GDM1 (cell line): ENCODE data around the gene DOCK3.
"Not testable (repeated sequence)": the region's sequence is repeated elsewhere in the genome, so short reads cannot be mapped to it uniquely, and the experiment has no call there.

Experiments used
- DNase-seq: peaks from one replicate; lab custom pipeline; 2025; lab: John Stamatoyannopoulos, UW

DOCK3 gene

DNA sequence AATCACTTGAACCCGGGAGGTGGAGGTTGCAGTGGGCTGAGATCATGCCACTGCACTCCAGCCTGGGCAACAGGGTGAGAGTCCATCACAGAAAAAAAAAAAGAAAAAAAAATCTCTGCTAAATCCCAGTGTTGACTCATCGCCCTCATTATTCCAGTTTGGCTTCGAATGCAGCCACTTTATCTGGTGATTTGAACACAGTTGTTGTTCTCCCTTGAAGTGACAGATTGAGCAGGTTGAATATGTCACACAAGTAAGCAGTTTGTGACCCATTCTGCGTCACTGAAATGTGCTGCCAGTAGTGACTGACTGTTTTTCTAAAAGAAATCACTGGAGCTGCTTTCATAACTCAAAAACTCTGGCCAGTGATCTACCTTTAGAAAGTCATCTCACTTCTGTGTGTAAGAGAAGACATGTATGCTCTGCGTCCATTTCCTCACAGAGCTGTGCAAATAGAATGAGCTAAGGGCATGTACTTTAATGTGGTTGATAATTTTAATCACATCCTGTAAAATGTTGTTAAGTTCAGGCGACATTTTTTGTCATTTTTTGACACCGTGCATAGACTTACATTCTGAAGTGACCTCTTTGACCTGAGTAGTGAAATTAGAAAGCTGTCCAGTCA is 12.5 kb downstream of the DOCK3 start:
- no peak for DNase-seq

DNA sequence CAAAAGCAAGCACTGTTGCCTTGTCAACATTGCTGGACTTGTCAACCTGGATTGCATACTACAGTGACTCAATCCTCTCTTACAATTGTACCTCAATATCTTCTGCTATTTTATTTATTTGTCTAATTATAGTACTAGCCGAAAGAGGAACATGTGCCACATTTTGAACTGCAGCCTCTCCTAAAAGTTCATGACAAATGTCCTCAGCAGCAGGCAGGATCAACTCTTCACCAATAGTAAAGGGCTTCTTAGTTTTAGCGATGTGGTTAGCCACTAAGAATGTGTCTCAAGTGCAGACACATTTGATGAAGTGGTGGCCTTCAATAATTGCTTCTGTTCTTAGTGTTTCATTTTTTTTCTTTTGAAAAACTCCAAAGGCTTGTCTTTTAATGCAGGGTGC is 13.2 kb downstream of the DOCK3 start:
- no peak for DNase-seq

DNA sequence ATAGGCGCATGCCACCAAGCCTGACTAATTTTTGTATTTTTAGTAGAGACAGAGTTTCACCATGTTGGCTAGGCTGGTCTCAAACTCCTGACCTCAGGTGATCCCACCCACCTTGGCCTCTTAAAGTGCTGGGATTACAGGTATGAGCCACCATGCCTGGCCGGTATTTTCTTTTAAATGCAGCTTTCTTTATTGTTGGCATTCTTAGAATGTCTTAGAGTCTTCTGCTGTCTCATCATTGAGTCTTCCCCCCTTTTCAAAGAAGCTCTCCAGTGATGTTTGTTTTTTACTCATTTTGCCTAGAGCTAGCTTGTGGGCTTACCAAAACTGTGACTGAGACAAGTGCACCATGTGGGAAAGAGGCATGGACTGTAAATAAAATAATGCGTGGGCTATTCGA is 13.9 kb downstream of the DOCK3 start:
- DNase-seq = not testable (repeated sequence)

DNA sequence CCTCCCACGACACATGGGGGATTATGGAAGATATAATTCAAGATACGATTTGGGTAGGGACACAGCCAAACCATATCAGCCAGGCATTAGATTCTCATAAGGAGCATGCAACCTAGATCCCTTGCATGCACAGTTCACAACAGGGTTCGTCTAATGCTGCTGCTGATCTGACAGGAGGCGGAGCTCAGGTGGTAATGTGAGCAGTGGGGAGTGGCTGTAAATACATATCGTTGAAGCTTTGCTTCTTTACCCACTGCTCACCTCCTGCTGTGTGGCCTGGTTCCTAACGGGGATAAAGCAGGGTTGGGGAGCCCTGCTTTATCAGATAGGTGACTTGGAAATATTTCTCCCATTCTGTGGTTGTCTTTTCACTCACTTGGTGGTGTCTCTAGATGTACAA is 14.8 kb downstream of the DOCK3 start:
- no peak for DNase-seq

DNA sequence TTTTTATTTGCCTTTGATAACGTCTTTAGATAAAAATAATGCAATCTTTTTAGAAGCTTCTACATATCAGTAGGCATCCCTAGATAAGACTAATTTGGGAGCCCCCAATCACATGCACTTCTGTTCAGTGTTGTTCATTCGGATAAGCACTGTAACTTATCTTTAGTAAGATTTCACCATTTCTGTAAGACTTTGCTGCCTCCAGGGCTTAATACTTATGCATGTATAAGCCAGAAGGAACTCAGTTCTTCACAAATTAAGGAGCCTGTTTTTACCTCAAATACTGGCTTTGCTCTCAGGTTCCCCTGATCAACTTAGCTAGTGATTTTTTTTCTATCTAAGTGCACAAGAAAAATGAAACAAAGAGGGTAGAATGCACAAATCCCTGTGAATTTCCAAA is 20.3 kb downstream of the DOCK3 start:
- no peak for DNase-seq

DNA sequence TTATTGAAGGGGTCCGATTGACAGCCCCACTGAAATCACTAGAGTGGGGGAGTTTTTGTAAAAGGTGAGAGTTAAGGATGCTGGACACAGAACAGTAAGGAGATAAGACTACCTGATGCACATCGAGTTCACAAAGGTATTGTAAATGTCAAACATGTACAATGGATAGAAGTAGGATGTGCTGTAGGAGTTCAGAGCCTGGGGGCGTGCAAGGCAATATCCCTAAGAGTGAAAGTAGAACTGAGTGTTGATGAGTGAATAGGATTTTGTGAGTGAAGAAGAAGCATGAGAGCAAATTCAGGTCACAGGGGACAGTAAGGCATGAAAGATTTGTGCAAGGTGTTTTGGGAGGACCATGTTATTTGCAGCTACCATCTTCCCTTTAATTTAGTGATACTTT is 21.5 kb downstream of the DOCK3 start:
- DNase-seq = no peak

DNA sequence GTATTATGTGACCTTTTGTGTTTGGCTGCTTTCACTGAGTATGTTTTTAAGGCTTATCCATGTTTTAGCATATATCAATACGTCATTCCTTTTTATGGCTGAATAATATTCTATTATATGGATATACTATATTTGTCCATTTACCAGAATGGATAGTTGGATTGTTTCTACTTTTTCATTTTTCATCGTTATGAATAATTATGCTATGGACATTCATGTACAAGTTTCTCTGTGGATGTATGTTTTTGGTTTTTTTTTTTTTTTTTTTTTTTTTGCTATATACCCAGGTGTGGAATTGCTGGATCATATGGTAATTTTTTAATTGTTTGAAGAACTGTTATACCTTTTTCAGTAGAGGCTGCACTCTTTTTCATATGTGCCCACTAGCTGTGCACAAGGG is 23.5 kb downstream of the DOCK3 start:
- DNase-seq = no peak

DNA sequence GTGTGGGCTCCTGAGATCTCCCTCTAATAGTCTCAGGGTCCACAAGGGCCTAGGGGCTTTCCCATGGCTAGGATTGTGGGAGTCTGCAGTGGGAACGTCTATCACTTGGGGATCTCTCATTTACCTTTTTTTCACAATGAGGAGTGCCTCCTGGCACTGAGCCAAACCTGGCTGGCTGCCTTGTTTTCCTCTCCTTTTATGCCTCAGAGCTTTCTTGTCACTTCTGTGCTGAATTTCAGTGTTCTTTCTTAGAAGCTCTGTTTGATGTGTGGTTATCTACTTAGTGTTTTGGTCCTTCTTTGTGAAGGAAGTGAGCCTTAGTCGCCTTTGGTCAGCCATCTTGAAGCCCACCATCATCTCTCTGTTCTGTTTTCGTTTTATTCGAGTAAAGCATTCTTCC is 33.9 kb downstream of the DOCK3 start:
- no peak for DNase-seq

DNA sequence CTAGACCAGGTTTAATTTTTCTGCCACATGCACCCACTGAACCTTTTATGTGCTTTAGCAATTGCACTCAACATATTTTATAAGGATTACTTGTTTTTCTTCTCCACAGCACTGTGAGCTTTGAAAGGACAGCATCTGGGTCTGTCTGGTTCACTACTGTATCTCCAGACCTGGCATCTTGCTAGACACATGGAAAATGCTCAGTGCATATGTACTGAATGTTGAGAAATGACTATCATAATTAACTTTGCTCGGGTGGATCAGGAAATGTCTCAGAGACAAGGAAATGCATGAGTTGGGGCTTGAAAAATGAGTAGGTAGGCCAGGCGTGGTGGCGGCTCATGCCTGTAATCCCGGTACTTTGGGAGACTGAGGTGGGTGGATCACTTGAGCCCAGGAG is 40.2 kb downstream of the DOCK3 start:
- no peak for DNase-seq

DNA sequence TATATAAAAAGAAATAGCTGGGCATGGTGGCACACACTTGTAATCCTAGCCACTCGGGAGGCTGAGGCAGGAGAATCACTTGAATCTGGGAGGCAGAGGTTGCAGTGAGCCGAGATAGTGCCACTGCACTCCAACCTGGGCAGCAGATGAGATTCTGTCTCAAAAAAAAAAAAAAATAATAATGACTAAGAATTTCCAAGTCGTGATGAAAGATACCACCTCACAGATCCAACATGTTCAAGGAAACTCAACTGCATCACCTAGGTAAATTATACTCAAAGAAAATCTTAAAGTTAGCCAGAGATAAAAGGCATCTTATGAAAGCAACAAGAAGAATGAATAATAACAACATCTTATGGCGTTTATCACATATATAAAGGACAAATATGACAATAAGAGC is 50.1 kb downstream of the DOCK3 start:
- no peak for DNase-seq

DNA sequence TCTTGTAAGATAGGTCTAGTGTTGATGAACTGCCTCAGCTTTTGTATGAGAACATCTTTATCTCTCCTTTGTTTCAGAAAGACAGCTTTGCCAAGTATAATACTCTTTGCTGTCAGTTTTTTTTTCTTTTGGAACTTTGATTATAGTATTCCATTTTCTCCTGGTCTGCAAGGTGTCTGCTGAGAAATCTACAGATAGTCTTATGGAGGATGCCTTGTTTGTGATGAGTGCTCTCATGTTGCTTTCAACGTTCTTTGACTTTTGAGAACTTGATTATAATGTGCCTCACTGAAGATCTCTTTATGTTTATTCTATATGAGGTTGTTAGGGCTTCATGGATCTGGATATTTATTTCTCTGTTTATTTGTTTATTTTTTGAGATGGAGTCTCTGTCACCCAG is 60.3 kb downstream of the DOCK3 start:
- DNase-seq = no peak

DNA sequence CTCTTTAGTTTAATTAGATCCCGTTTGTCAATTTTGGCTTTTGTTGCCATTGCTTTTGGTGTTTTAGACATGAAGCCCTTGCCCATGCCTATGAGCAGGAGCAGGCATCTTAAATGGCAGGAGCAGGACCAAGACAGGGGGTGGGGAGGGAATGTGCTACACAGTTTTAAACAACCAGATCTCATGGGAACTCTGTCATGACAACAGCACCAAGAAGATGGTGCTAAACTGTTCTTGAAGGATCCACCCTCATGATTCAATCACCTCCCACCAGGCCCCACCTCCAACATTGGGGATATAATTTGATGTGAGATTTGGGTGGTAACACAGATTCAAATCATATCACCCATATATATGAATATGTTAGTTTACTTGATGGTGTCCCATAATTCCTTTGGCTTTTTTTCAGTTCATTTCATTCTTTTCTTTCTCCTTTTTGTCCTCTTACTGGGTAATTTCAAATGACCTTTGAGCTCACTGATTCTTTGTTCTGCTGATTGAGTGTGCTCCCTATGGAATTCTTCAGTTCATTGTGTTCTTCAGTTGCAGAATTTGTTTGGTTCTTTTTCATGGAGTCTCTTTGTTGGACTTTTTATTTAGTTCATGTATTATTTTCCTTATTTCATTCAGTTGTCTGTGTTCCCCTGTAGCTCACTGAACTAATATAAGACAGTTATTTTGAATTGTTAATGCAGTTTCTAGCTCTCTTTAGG is 62.6 kb downstream of the DOCK3 start:
- no peak for DNase-seq

DNA sequence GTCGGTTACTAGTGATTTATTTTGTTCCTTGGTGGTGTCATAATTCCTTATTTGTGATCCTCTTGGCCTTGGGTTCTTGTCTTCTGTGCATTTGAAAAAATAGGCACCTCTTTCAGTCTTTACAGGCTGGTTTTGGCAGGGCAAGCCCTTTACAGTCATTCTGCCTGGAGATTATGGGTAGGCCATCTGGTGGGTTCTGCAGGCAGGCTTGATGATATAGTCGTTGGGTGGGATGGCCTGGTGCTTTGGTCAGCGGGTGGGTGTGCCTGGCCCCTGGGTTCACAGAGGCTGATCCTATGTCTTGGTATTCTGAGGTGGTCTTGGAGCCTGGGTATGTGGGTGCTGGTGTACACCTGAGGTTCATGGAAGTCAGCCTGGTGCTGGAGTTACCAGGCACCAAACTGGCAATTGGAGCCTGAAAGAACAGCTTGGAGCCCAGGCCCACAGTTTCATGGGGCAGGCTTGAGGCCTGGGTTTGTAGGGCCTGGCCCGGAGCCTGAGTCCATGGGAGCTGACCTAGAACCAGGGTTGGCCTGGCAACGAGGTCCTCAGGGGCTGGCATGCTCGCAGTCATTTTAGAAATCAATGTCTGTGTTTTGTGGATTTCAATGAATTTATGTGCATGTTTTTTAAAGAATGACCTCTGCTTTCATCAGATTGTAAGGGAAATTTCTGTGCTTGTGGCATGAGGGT is 63.3 kb downstream of the DOCK3 start:
- no peak for DNase-seq

DNA sequence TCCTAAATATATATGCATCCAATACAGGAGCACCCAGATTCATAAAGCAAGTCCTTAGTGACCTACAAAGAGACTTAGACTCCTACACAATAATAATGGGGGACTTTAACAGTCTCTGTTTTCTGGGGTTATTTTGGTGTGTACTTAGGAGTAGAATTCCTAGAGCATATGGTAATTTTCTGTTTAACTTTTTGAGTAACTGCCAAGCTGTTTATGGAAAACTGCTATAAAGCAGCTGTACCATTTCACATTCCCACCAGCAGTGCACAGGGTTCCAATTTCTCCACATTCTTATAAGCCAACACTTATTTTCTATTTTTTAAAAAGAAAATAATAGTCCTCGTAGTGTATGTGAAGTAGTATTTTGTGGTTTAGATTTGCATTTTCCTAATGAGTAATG is 68.9 kb downstream of the DOCK3 start:
- no peak for DNase-seq

DNA sequence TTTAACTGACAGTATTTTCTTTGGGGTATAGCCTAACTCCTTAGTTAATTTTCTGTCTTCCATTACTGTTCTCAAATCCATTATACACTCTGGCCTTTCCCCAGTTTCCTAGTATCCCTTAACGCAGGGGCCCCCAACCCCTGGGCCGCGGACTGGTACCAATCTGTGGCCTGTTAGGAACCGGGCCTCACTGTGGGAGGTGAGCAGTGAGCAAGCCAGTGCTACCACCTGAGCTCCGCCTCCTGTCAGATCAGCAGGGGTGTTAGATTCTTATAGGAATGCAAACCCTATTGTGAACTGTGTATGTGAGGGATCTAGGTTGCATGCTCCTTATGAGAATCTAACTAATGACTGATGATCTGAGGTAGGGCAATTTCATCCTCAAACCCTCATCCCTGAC is 75.1 kb downstream of the DOCK3 start:
- no peak for DNase-seq

DNA sequence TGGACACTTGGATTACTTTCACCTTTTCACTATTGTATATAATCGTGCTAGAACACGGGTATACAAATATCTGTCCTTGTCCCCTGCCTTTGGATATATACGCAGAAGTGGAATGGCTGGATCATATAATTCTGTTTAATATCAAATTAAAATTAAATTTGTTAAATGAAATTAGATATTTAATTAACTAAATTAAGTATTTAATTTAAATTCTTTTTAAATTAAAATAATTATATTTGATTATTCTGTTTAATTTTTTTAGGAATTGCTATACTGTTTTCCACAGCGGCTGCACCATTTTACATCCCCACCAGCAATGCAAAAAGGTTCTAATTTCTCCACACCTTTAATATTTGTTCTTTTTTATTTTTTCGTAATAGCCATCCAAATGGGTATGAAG is 84.3 kb downstream of the DOCK3 start:
- DNase-seq = no peak

DNA sequence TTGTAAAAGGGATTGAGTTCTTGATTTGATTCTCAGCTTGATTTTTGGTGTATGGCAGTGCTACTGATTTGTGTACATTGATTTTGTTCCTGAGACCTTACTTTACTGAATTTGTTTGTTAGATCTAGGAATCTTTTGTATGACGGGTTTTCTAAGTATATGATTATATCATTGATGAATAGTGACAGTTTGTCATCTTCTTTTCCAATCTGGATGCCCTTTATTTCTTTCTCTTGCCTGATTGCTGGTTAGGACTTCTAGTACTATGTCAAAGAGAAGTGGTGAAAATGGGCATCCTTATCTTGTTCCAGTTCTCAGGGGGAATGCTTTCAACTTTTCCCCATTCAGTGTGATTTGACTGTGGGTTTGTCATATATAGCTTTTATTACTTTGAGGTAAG is 103.0 kb downstream of the DOCK3 start:
- no peak for DNase-seq

DNA sequence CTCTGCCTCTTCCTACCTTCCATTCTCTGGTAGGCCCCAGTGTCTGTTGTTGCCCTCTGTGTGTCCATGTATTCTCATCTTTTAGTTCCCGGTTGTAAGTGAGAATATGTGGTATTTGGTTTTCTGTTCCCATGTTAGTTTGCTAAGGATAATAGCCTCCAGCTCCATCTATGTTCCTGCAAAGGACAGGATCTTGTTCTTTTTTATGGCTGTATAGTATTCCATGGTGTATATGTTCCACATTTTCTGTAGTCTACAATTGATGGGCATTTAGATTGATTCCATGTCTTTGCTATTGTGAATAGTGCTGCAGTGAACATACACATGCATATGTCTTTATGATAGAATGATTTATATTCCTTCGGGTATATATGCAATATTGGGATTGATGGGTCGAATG is 107.0 kb downstream of the DOCK3 start:
- DNase-seq = not testable (repeated sequence)

DNA sequence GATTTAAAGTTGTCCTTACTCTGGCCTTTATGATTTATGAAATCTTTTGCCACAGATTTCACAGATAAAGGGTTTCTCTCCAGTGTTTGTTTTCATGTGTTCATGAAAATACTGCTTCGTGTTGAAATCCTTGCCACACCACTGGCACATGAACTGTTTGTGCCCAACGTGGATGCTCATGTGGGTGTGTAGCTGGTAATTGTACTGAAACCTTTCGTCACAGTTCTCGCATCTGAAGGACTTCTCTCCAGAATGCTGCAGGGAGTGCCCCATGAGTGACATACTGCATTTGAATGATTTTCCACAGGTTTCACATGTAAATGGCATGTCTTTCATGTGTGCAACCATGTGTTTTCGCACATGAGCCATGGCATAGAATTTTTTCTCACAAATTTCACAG is 111.9 kb downstream of the DOCK3 start:
- DNase-seq = no peak

DNA sequence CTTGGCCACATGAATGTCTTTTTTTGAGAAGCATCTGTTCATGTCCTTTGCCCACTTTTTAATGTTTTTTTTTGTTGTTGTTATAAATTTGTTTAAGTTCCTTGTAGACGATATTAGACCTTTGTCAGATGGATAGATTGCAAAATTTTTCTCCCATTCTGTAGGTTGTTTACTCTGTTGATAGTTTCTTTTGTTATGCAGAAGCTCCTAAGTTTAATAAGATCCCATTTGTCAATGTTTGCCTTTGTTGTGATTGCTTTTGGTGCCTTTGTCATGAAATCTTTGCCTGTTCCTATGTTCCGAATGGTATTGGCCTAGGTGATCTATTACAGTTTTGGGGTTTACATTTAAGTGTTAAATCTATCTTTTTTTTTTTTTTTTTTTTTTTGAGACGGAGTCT is 116.2 kb downstream of the DOCK3 start:
- DNase-seq = not testable (repeated sequence)

DNA sequence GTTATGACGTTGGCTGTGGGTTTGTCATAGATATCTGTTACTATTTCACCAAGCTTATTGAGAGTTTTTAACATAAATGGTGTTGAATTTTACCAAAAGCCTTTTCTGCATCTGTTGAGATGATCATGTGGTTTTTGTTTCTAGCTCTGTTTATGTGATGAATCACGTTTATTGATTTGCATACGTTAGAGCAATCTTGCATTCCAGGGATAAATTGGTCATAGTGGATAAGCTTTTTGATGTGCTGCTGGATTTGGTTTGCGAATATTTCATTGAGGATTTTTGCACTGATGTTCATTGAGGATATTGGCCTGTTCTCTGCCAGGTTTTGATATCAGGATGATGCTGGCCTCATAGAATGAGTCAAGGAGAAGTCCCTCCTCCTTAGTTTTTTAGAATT is 117.8 kb downstream of the DOCK3 start:
- no peak for DNase-seq

DNA sequence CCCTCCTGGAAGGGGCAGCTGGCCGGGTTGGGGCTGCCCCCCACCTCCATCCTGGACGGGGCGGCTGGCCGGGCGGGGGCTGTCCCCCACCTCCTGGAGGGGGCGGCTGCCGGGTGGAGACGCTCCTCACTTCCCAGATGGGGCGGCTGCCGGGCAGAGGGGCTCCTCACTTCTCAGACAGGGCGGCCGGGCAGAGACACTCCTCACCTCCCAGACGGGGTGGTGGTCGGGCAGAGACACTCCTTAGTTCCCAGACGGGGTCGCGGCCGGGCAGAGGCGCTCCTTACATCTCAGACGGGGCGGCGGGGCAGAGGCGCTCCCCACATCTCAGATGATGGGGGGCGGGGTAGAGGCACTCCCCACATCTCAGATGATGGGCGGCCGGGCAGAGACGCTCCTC is 129.1 kb downstream of the DOCK3 start:
- not testable (repeated sequence) for DNase-seq

DNA sequence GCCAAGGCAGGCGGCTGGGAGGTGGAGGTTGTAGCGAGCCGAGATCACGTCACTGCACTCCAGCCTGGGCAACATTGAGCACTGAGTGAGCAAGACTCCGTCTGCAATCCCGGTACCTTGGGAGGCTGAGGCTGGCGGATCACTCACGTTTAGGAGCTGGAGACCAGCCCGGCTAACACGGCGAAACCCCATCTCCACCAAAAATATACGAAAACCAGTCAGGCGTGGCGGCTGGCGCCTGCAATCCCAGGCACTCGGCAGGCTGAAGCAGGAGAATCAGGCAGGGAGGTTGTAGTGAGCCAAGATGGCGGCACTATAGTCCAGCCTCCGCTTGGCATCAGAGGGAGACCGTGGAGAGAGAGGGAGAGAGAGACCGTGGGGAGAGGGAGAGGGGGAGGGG is 129.6 kb downstream of the DOCK3 start:
- not testable (repeated sequence) for DNase-seq

DNA sequence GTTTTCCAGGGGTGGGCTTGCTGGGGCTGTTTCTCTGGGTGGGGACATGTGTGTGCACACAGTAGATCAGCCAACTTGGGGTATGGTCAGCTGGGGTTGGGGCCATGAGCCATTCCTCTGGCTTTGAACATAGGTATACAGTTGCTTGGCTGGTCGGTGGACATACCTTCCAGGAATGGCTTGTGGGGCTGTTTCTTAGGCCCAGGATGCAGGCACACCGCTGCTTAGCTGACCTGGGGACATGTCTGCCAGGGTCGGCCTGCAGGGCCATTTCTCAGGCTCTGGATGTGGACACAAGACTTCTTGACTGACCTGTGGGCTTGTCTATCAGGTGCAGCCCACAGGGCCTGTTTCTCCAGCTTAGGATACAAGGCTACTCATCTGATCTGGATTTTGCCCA is 130.6 kb downstream of the DOCK3 start:
- no peak for DNase-seq
